Rectal smooth muscle tissue (tissue), 1 donor: ENCODE data around the gene RASSF1.

Experiments
- H3K27ac ChIP-seq: one replicate; pipeline ENCODE4 v1.7.0; 2013; ENCODE audit warnings: low read depth, low read length, inconsistent platforms
- H3K27me3 ChIP-seq: one replicate; pipeline ENCODE4 v1.7.0; 2013; ENCODE audit warnings: low read length; ENCODE audit not compliant: control insufficient read depth, insufficient read depth
- H3K36me3 ChIP-seq: one replicate; pipeline ENCODE4 v1.7.0; 2013; ENCODE audit warnings: low read length; ENCODE audit not compliant: control insufficient read depth, insufficient read depth
- H3K4me1 ChIP-seq: one replicate; pipeline ENCODE4 v1.7.0; 2013; ENCODE audit warnings: low read length; ENCODE audit not compliant: control insufficient read depth, insufficient read depth
- H3K4me3 ChIP-seq: one replicate; pipeline ENCODE4 v1.7.0; 2013; ENCODE audit warnings: low read length
- H3K9ac ChIP-seq: one replicate; pipeline ENCODE4 v1.7.0; 2013; ENCODE audit warnings: low read length

The RASSF1 gene

GRCh38 chr3:50336452-50337174, 4.0 kb downstream of the RASSF1 start:
- Histone ChIP-seq H3K4me3 (peak overlapping the region; percentile 87), H3K9ac (peak overlapping the region; percentile 85), H3K4me1 (peaks cover 7% of the 10 kb centered on the region)

GRCh38 chr3:50334339-50335075, 6.1 kb downstream of the RASSF1 start:
- H3K36me3 ChIP-seq = peaks cover 6% of the 10 kb centered on the region
- H3K4me1 ChIP-seq = peaks cover 3% of the 10 kb centered on the region
- H3K27ac ChIP-seq = no peak overlapping the region
- no peak overlapping the region for H3K4me3 ChIP-seq
- no peak overlapping the region for H3K9ac ChIP-seq
- H3K27me3 ChIP-seq = no peaks in the 10 kb centered on the region

More at GRCh38 chr3:50336452-50337174, 4.0 kb downstream of the RASSF1 start:
- no peaks in the 10 kb centered on the region for H3K27me3 ChIP-seq
- peak overlapping the region; percentile 96 for H3K27ac ChIP-seq
- no peaks in the 10 kb centered on the region for H3K36me3 ChIP-seq

- peaks cover 6% of the 10 kb centered on the region for H3K36me3 ChIP-seq
- H3K9ac ChIP-seq = no peak overlapping the region
These were observed 6.8 kb downstream of the RASSF1 start for GRCh38 chr3:50333744-50334328.

GRCh38 chr3:50331364-50331907, 9.2 kb downstream of the RASSF1 start:
- H3K27ac ChIP-seq = no peak overlapping the region
- H3K36me3 ChIP-seq = peaks cover 6% of the 10 kb centered on the region
- no peaks in the 10 kb centered on the region for H3K27me3 ChIP-seq
- no peak overlapping the region for H3K4me3 ChIP-seq
- peaks cover 16% of the 10 kb centered on the region for H3K4me1 ChIP-seq
- no peak overlapping the region for H3K9ac ChIP-seq

More at GRCh38 chr3:50333744-50334328, 6.8 kb downstream of the RASSF1 start:
- no peak overlapping the region for H3K4me3 ChIP-seq
- H3K4me1 ChIP-seq = peaks cover 3% of the 10 kb centered on the region
- no peaks in the 10 kb centered on the region for H3K27me3 ChIP-seq
- H3K27ac ChIP-seq = no peak overlapping the region

- no peak overlapping the region for H3K4me3 ChIP-seq
- no peaks in the 10 kb centered on the region for H3K27me3 ChIP-seq
- H3K4me1 ChIP-seq = peaks cover 13% of the 10 kb centered on the region
- no peak overlapping the region for H3K9ac ChIP-seq
- no peak overlapping the region for H3K27ac ChIP-seq
- peaks cover 12% of the 10 kb centered on the region for H3K36me3 ChIP-seq
These were observed 10.3 kb downstream of the RASSF1 start for GRCh38 chr3:50330330-50330729.

GRCh38 chr3:50327943-50328691, 12.5 kb downstream of the RASSF1 start, which contains the start of gene TUSC2:
TSS of gene TUSC2 (minus strand) at chr3:50328223. CDS start at chr3:50328099, 124 bp downstream.
- peak within 1 kb of the TSS; percentile 69 for H3K9ac ChIP-seq
- H3K4me3 ChIP-seq = peak within 1 kb of the TSS; percentile 81
- H3K4me1 ChIP-seq = peaks cover 13% of the 10 kb centered on the region
- H3K27ac ChIP-seq = peak within 1 kb of the TSS; percentile 78
- no peaks in the 10 kb centered on the region for H3K27me3 ChIP-seq
- H3K36me3 ChIP-seq = peaks cover 12% of the 10 kb centered on the region

- Histone ChIP-seq H3K4me1 (peaks cover 14% of the 10 kb centered on the region), H3K36me3 (peaks cover 12% of the 10 kb centered on the region), H3K27me3 (no peaks in the 10 kb centered on the region), H3K4me3 (peak overlapping the region; percentile 81), H3K27ac (no peak overlapping the region), H3K9ac (peak overlapping the region; percentile 45)
These were observed 13.5 kb downstream of the RASSF1 start for GRCh38 chr3:50327129-50327528.

- no peak overlapping the region for H3K27ac ChIP-seq
- H3K4me1 ChIP-seq = peaks cover 17% of the 10 kb centered on the region
- no peak overlapping the region for H3K9ac ChIP-seq
These were observed 14.5 kb downstream of the RASSF1 start for GRCh38 chr3:50326182-50326541.

GRCh38 chr3:50325497-50326181, 15.0 kb downstream of the RASSF1 start:
- Histone ChIP-seq H3K9ac (no peak overlapping the region), H3K36me3 (peaks cover 10% of the 10 kb centered on the region), H3K4me3 (no peak overlapping the region), H3K27ac (no peak overlapping the region), H3K27me3 (no peaks in the 10 kb centered on the region), H3K4me1 (peaks cover 17% of the 10 kb centered on the region)

More at GRCh38 chr3:50326182-50326541, 14.5 kb downstream of the RASSF1 start:
- Histone ChIP-seq H3K36me3 (peaks cover 12% of the 10 kb centered on the region), H3K27me3 (no peaks in the 10 kb centered on the region), H3K4me3 (no peak overlapping the region)

GRCh38 chr3:50325113-50325480, 15.5 kb downstream of the RASSF1 start:
- Histone ChIP-seq H3K27me3 (no peaks in the 10 kb centered on the region), H3K36me3 (peaks cover 5% of the 10 kb centered on the region), H3K9ac (no peak overlapping the region), H3K4me3 (no peak overlapping the region), H3K27ac (no peak overlapping the region), H3K4me1 (peaks cover 22% of the 10 kb centered on the region)

GRCh38 chr3:50324351-50325112, 16.1 kb downstream of the RASSF1 start:
- Histone ChIP-seq H3K9ac (no peak overlapping the region), H3K36me3 (peaks cover 5% of the 10 kb centered on the region), H3K27ac (peak overlapping the region; percentile 38), H3K4me3 (no peak overlapping the region), H3K27me3 (no peaks in the 10 kb centered on the region), H3K4me1 (peaks cover 26% of the 10 kb centered on the region)
